GM21381 (cell line): Measurements from ENCODE around the gene FBXL7.

Experiments
- ATAC-seq: cut with Tn5 transposase; IDR thresholded peaks from one replicate; pipeline ENCODE4 v1.9.1; 2021; ENCODE audit warnings: mild to moderate bottlenecking, moderate library complexity; ENCODE audit not compliant: unreplicated experiment

FBXL7 gene

GRCh38 chr5:15538516-15538915, 38.5 kb downstream of the FBXL7 start:
- ATAC-seq, result no peak

- ATAC-seq, result no peak
Observed at GRCh38 chr5:15539951-15540350, 40.0 kb downstream of the FBXL7 start.

GRCh38 chr5:15544039-15544438, 44.1 kb downstream of the FBXL7 start:
- ATAC-seq, result no peak

- ATAC-seq, result no peak
Observed at GRCh38 chr5:15545082-15545481, 45.1 kb downstream of the FBXL7 start.

- ATAC-seq, result no peak
Observed at GRCh38 chr5:15547261-15547839, 47.4 kb downstream of the FBXL7 start.

- ATAC-seq, result no peak
Observed at GRCh38 chr5:15549961-15550360, 50.0 kb downstream of the FBXL7 start.

GRCh38 chr5:15550502-15551112, 50.6 kb downstream of the FBXL7 start:
- no peak for ATAC-seq

- ATAC-seq, result no peak
Observed at GRCh38 chr5:15551113-15551504, 51.1 kb downstream of the FBXL7 start.

GRCh38 chr5:15554542-15554941, 54.6 kb downstream of the FBXL7 start:
- no peak for ATAC-seq

- ATAC-seq, result no peak
Observed at GRCh38 chr5:15555176-15555575, 55.2 kb downstream of the FBXL7 start.

GRCh38 chr5:15558240-15558639, 58.3 kb downstream of the FBXL7 start:
- no peak for ATAC-seq

- ATAC-seq, result no peak
Observed at GRCh38 chr5:15558681-15559080, 58.7 kb downstream of the FBXL7 start.

GRCh38 chr5:15560421-15560820, 60.4 kb downstream of the FBXL7 start:
- ATAC-seq, result no peak

- no peak for ATAC-seq
Observed at GRCh38 chr5:15564523-15564922, 64.5 kb downstream of the FBXL7 start.

- ATAC-seq, result no peak
Observed at GRCh38 chr5:15564957-15565356, 65.0 kb downstream of the FBXL7 start.

- ATAC-seq, result no peak
Observed at GRCh38 chr5:15566306-15566705, 66.3 kb downstream of the FBXL7 start.

- no peak for ATAC-seq
Observed at GRCh38 chr5:15566789-15567188, 66.8 kb downstream of the FBXL7 start.

GRCh38 chr5:15570491-15570890, 70.5 kb downstream of the FBXL7 start:
- ATAC-seq, result no peak

- no peak for ATAC-seq
Observed at GRCh38 chr5:15571081-15571480, 71.1 kb downstream of the FBXL7 start.

GRCh38 chr5:15571618-15572017, 71.6 kb downstream of the FBXL7 start:
- ATAC-seq, result no peak

GRCh38 chr5:15573590-15573989, 73.6 kb downstream of the FBXL7 start:
- ATAC-seq, result no peak

- ATAC-seq, result no peak
Observed at GRCh38 chr5:15574128-15574527, 74.1 kb downstream of the FBXL7 start.

- ATAC-seq, result no peak
Observed at GRCh38 chr5:15574806-15575325, 74.9 kb downstream of the FBXL7 start.
